ENCODE measurements around the gene PARD3.
"Not testable (repeated sequence)": the region's sequence is repeated elsewhere in the genome, so short reads cannot be mapped to it uniquely, and the experiment has no call there.

PARD3 gene

GRCh38 chr10:34356463-34356862 is 458.6 kb downstream of the PARD3 start:
- no peaks in the 10 kb centered on the region for H3F3A ChIP-seq (ENCODE audit: insufficient read depth)
- TF ChIP-seq, protein P1, sequence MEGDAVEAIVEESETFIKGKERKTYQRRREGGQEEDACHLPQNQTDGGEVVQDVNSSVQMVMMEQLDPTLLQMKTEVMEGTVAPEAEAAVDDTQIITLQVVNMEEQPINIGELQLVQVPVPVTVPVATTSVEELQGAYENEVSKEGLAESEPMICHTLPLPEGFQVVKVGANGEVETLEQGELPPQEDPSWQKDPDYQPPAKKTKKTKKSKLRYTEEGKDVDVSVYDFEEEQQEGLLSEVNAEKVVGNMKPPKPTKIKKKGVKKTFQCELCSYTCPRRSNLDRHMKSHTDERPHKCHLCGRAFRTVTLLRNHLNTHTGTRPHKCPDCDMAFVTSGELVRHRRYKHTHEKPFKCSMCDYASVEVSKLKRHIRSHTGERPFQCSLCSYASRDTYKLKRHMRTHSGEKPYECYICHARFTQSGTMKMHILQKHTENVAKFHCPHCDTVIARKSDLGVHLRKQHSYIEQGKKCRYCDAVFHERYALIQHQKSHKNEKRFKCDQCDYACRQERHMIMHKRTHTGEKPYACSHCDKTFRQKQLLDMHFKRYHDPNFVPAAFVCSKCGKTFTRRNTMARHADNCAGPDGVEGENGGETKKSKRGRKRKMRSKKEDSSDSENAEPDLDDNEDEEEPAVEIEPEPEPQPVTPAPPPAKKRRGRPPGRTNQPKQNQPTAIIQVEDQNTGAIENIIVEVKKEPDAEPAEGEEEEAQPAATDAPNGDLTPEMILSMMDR (IDR thresholded peaks at IDR 0.05; ENCODE audit: insufficient read depth, low read length, poor library complexity, severe bottlenecking): no peak
- no peak for TF ChIP-seq EZH2phosphoT487 (conservative IDR thresholded peaks at IDR 0.05; ENCODE audit: low read length)
- H3K79me2 ChIP-seq (ENCODE audit: insufficient read depth, low read length): no peaks in the 10 kb centered on the region
- no peak overlapping the region for H3K9ac ChIP-seq (ENCODE audit: low read length)
- no peak overlapping the region for H3K4me3 ChIP-seq (ENCODE audit: insufficient read depth, low read length, poor library complexity, severe bottlenecking)
- H3K4me2 ChIP-seq (ENCODE audit: low read depth, low read length, poor library complexity, severe bottlenecking): no peak overlapping the region
- no peak overlapping the region for H2AFZ ChIP-seq (ENCODE audit: low read depth, low read length, severe bottlenecking)
- no peaks in the 10 kb centered on the region for H3K36me3 ChIP-seq (ENCODE audit: low read length)
- no peaks in the 10 kb centered on the region for H3K27me3 ChIP-seq (ENCODE audit: low read length)
- no peak overlapping the region for H3K27ac ChIP-seq (ENCODE audit: low read depth, low read length)
- no peaks in the 10 kb centered on the region for H3K9me2 ChIP-seq (replicated peaks; ENCODE audit: insufficient read depth, low read length)
- H3K9me3 ChIP-seq (ENCODE audit: insufficient read depth, low read length): no peaks in the 10 kb centered on the region
- no peaks in the 10 kb centered on the region for H4K20me1 ChIP-seq (ENCODE audit: low read depth, low read length)

GRCh38 chr10:34353530-34353929 is 461.6 kb downstream of the PARD3 start:
- H3K36me3 ChIP-seq (ENCODE audit: low read length); H3K9me2 ChIP-seq (replicated peaks; ENCODE audit: insufficient read depth, low read length); H2AFZ ChIP-seq (ENCODE audit: low read depth, low read length, severe bottlenecking); H3K27ac ChIP-seq (ENCODE audit: low read depth, low read length); H4K20me1 ChIP-seq (ENCODE audit: low read depth, low read length); H3K9ac ChIP-seq (ENCODE audit: low read length); H3K27me3 ChIP-seq (ENCODE audit: low read length); H3K4me3 ChIP-seq (ENCODE audit: insufficient read depth, low read length, poor library complexity, severe bottlenecking); H3K9me3 ChIP-seq (ENCODE audit: insufficient read depth, low read length); H3F3A ChIP-seq (ENCODE audit: insufficient read depth); H3K4me2 ChIP-seq (ENCODE audit: low read depth, low read length, poor library complexity, severe bottlenecking); H3K79me2 ChIP-seq (ENCODE audit: insufficient read depth, low read length): not testable (repeated sequence)

- not testable (repeated sequence) for H3K9me2 ChIP-seq (replicated peaks; ENCODE audit: insufficient read depth, low read length); H3K9me3 ChIP-seq (ENCODE audit: insufficient read depth, low read length); H3K27ac ChIP-seq (ENCODE audit: low read depth, low read length); H3K79me2 ChIP-seq (ENCODE audit: insufficient read depth, low read length); H3K27me3 ChIP-seq (ENCODE audit: low read length); H2AFZ ChIP-seq (ENCODE audit: low read depth, low read length, severe bottlenecking); H4K20me1 ChIP-seq (ENCODE audit: low read depth, low read length); H3K9ac ChIP-seq (ENCODE audit: low read length); H3K4me2 ChIP-seq (ENCODE audit: low read depth, low read length, poor library complexity, severe bottlenecking); H3K36me3 ChIP-seq (ENCODE audit: low read length); H3K4me3 ChIP-seq (ENCODE audit: insufficient read depth, low read length, poor library complexity, severe bottlenecking); H3F3A ChIP-seq (ENCODE audit: insufficient read depth)
Observed at GRCh38 chr10:34352599-34353204, 462.4 kb downstream of the PARD3 start.

GRCh38 chr10:34351161-34351560 is 463.9 kb downstream of the PARD3 start:
- Histone ChIP-seq H3K79me2 (ENCODE audit: insufficient read depth, low read length) (no peaks in the 10 kb centered on the region), H3K9me3 (ENCODE audit: insufficient read depth, low read length) (no peaks in the 10 kb centered on the region), H4K20me1 (ENCODE audit: low read depth, low read length) (no peaks in the 10 kb centered on the region), H3K9me2 (replicated peaks; ENCODE audit: insufficient read depth, low read length) (no peaks in the 10 kb centered on the region), H2AFZ (ENCODE audit: low read depth, low read length, severe bottlenecking) (no peak overlapping the region), H3K36me3 (ENCODE audit: low read length) (no peaks in the 10 kb centered on the region), H3K9ac (ENCODE audit: low read length) (no peak overlapping the region), H3K27me3 (ENCODE audit: low read length) (no peaks in the 10 kb centered on the region), H3K4me3 (ENCODE audit: insufficient read depth, low read length, poor library complexity, severe bottlenecking) (no peak overlapping the region), H3K4me2 (ENCODE audit: low read depth, low read length, poor library complexity, severe bottlenecking) (no peak overlapping the region), H3K27ac (ENCODE audit: low read depth, low read length) (no peak overlapping the region), H3F3A (ENCODE audit: insufficient read depth) (no peaks in the 10 kb centered on the region)
- TF ChIP-seq, protein P1 (IDR thresholded peaks at IDR 0.05; ENCODE audit: insufficient read depth, low read length, poor library complexity, severe bottlenecking): no peak
- no peak for TF ChIP-seq EZH2phosphoT487 (conservative IDR thresholded peaks at IDR 0.05; ENCODE audit: low read length)
